WTC11 (cell line): ENCODE results near the gene IL1RAPL2. TPM values are rescaled to one million over a fixed set of nuclear protein-coding genes. Genes with fewer than 3 reads are reported as not detected.

ENCODE experiments used
- ATAC-seq: fragments of 200-7000 bp; cut with Tn5 transposase; 2 replicates; pipeline ENCODE4 v1.10.0; 2021; ENCODE audit warnings: mild to moderate bottlenecking, moderate library complexity
- CTCF ChIA-PET: fragments of 300-600 bp; sonication (Branson Sonifier 250); formaldehyde crosslinking; loops from one replicate; lab custom pipeline; 2021; ENCODE audit warnings: antibody characterized with exemption; lab: Charles Lee
- POLR2A ChIA-PET: fragments of 350-600 bp; sonication (Branson Sonifier 250); formaldehyde crosslinking; loops from one replicate; lab custom pipeline; 2021; ENCODE audit warnings: antibody characterized with exemption; lab: Charles Lee
- DNase-seq: peaks from one replicate; pipeline ENCODE4 v3.0.0; 2021; ENCODE audit warnings: low spot score
- H3K27ac Mint-ChIP-seq: 2 replicates; pipeline ENCODE4 v1.8.0; 2021; ENCODE audit warnings: mixed read lengths
- H3K27me3 Mint-ChIP-seq: 2 replicates; pipeline ENCODE4 v1.8.0; 2021; ENCODE audit warnings: low read depth, mild to moderate bottlenecking, moderate library complexity, mixed read lengths
- H3K36me3 Mint-ChIP-seq: 2 replicates; pipeline ENCODE4 v1.8.0; 2021; ENCODE audit warnings: mixed read lengths
- H3K4me1 Mint-ChIP-seq: 2 replicates; pipeline ENCODE4 v1.8.0; 2022; ENCODE audit warnings: mixed read lengths
- H3K4me3 Mint-ChIP-seq: 2 replicates; pipeline ENCODE4 v1.8.0; 2021; ENCODE audit warnings: mild to moderate bottlenecking, moderate library complexity, mixed read lengths
- H3K9me3 Mint-ChIP-seq: 2 replicates; pipeline ENCODE4 v1.8.0; 2021; ENCODE audit warnings: mixed read lengths
- ARID4B ChIP-seq: sonication (generic); formaldehyde crosslinking; IDR thresholded peaks from 2 replicates; pipeline ENCODE4 v1.8.0; 2023; ENCODE audit warnings: missing genetic modification reagents, mild to moderate bottlenecking, borderline replicate concordance
- ATF3 ChIP-seq: sonication (generic); formaldehyde crosslinking; conservative IDR thresholded peaks from 2 replicates; pipeline ENCODE4 v1.8.1; 2022; ENCODE audit warnings: mild to moderate bottlenecking, missing genetic modification reagents
- CBFB ChIP-seq: sonication (generic); formaldehyde crosslinking; IDR thresholded peaks from 2 replicates; pipeline ENCODE4 v1.8.1; 2022; ENCODE audit warnings: mild to moderate bottlenecking, low read depth, missing genetic modification reagents
- CDX4 ChIP-seq: fragments of 250-450 bp; sonication (Bioruptor Pico); IDR thresholded peaks from 2 replicates; pipeline ENCODE4 v1.9.0; 2021; ENCODE audit warnings: moderate library complexity, mild to moderate bottlenecking, inconsistent platforms, borderline replicate concordance
- CREB1 ChIP-seq: sonication (generic); formaldehyde crosslinking; IDR thresholded peaks from 2 replicates; pipeline ENCODE4 v1.8.0; 2023; ENCODE audit warnings: mild to moderate bottlenecking, missing genetic modification reagents
- E2F1 ChIP-seq: sonication (generic); formaldehyde crosslinking; IDR thresholded peaks from 2 replicates; pipeline ENCODE4 v1.8.0; 2022; ENCODE audit warnings: mild to moderate bottlenecking, missing genetic modification reagents
- ELF4 ChIP-seq: sonication (generic); formaldehyde crosslinking; IDR thresholded peaks from 2 replicates; pipeline ENCODE4 v1.8.1; 2022; ENCODE audit warnings: low read depth, mild to moderate bottlenecking, moderate library complexity, missing genetic modification reagents
- EMX1 ChIP-seq: fragments of 250-450 bp; sonication (Bioruptor Pico); IDR thresholded peaks from 2 replicates; pipeline ENCODE4 v1.8.0; 2021; ENCODE audit warnings: mild to moderate bottlenecking
- GTF2I ChIP-seq: fragments of 250-450 bp; sonication (Bioruptor Pico); conservative IDR thresholded peaks from 2 replicates; pipeline ENCODE4 v1.4.0; 2021; ENCODE audit warnings: mild to moderate bottlenecking
- HMGA2 ChIP-seq: fragments of 250-450 bp; sonication (Bioruptor Pico); IDR thresholded peaks from 2 replicates; pipeline ENCODE4 v1.4.0; 2021; ENCODE audit warnings: mild to moderate bottlenecking, moderate library complexity
- IRF1 ChIP-seq: sonication (generic); formaldehyde crosslinking; IDR thresholded peaks from 2 replicates; pipeline ENCODE4 v1.8.0; 2023; ENCODE audit warnings: missing genetic modification reagents
- JUN ChIP-seq: sonication (generic); formaldehyde crosslinking; IDR thresholded peaks from 2 replicates; pipeline ENCODE4 v1.8.0; 2023; ENCODE audit warnings: mild to moderate bottlenecking, missing genetic modification reagents
- MYBL2 ChIP-seq: sonication (generic); formaldehyde crosslinking; IDR thresholded peaks from 2 replicates; pipeline ENCODE4 v1.8.1; 2023; ENCODE audit warnings: mild to moderate bottlenecking, moderate library complexity, missing genetic modification reagents
- NR1H2 ChIP-seq: sonication (generic); formaldehyde crosslinking; IDR thresholded peaks from 2 replicates; pipeline ENCODE4 v1.9.0; 2021; ENCODE audit warnings: mild to moderate bottlenecking, moderate library complexity, missing genetic modification reagents
- PRRX2 ChIP-seq: fragments of 250-450 bp; sonication (Bioruptor Pico); IDR thresholded peaks from 2 replicates; pipeline ENCODE4 v1.8.0; 2021; ENCODE audit warnings: mild to moderate bottlenecking
- RORB ChIP-seq: fragments of 250-450 bp; sonication (Bioruptor Pico); IDR thresholded peaks from 2 replicates; pipeline ENCODE4 v1.9.0; 2021; ENCODE audit warnings: mild to moderate bottlenecking
- USF2 ChIP-seq: sonication (generic); formaldehyde crosslinking; IDR thresholded peaks from 2 replicates; pipeline ENCODE4 v1.8.1; 2023; ENCODE audit warnings: mild to moderate bottlenecking, missing genetic modification reagents, moderate library complexity
- ZBTB21 ChIP-seq: sonication (generic); formaldehyde crosslinking; IDR thresholded peaks from 2 replicates; pipeline ENCODE4 v1.8.1; 2023; ENCODE audit warnings: mild to moderate bottlenecking, missing genetic modification reagents, borderline replicate concordance
- ZNF138 ChIP-seq: sonication (generic); formaldehyde crosslinking; conservative IDR thresholded peaks from 2 replicates; pipeline ENCODE4 v1.8.1; 2022; ENCODE audit warnings: mild to moderate bottlenecking, moderate library complexity, missing genetic modification reagents
- ZNF232 ChIP-seq: sonication (generic); formaldehyde crosslinking; IDR thresholded peaks from 2 replicates; pipeline ENCODE4 v1.8.0; 2022; ENCODE audit warnings: mild to moderate bottlenecking, missing genetic modification reagents
- ZNF263 ChIP-seq: sonication (generic); formaldehyde crosslinking; IDR thresholded peaks from 2 replicates; pipeline ENCODE4 v1.8.1; 2022; ENCODE audit warnings: low read depth, mild to moderate bottlenecking, moderate library complexity, missing genetic modification reagents
- ZNF281 ChIP-seq: sonication (generic); formaldehyde crosslinking; IDR thresholded peaks from 2 replicates; pipeline ENCODE4 v1.8.0; 2023; ENCODE audit warnings: mild to moderate bottlenecking, missing genetic modification reagents
- total RNA-seq: library from RNA; stranded (reverse); gene quantifications from 3 replicates; pipeline ENCODE4 v1.2.3, GENCODE V29; 2021
- TF ChIP-seq, protein P1 (sequence below): sonication (generic); formaldehyde crosslinking; conservative IDR thresholded peaks from 2 replicates; pipeline ENCODE4 v1.8.1; 2023; ENCODE audit warnings: mild to moderate bottlenecking, low read depth, missing genetic modification reagents, moderate library complexity

The IL1RAPL2 gene
- total RNA-seq, 1 experiment from 2014 or later, result 0.09 TPM

- POLR2A ChIA-PET, result no interaction called here
- CTCF ChIA-PET, result no interaction called here
Observed at GRCh38 chrX:105307762-105308161, 741.8 kb downstream of the IL1RAPL2 start.

DNA sequence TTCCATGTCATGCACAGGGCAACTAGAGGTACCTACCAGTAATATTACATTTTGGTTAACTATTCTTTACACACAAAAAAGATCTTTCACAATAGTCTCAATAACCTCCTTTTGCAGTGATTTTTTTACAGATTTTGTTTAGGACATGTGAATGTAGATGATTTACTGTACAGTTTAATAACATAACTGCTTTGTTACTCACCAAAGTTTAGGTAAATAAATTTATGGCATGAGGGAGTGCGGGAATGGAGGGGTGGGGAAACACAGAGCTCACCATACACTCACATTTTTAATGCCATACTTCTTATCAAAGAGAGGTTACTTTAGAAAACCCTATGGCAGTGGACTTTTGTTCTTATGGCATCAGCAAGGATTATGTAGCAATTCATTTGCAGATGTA, 747.6 kb downstream of the IL1RAPL2 start:
- Mint-ChIP-seq H3K4me3 (no peak overlapping the region), H3K27me3 (no peaks in the 10 kb centered on the region), H3K27ac (no peak overlapping the region), H3K9me3 (no peaks in the 10 kb centered on the region), H3K36me3 (no peaks in the 10 kb centered on the region), H3K4me1 (no peaks in the 10 kb centered on the region)
- DNase-seq, result no peak
- ChIA-PET CTCF (no interaction called here), POLR2A (no interaction called here)
- no peak for ATAC-seq
- TF ChIP-seq, protein P1, sequence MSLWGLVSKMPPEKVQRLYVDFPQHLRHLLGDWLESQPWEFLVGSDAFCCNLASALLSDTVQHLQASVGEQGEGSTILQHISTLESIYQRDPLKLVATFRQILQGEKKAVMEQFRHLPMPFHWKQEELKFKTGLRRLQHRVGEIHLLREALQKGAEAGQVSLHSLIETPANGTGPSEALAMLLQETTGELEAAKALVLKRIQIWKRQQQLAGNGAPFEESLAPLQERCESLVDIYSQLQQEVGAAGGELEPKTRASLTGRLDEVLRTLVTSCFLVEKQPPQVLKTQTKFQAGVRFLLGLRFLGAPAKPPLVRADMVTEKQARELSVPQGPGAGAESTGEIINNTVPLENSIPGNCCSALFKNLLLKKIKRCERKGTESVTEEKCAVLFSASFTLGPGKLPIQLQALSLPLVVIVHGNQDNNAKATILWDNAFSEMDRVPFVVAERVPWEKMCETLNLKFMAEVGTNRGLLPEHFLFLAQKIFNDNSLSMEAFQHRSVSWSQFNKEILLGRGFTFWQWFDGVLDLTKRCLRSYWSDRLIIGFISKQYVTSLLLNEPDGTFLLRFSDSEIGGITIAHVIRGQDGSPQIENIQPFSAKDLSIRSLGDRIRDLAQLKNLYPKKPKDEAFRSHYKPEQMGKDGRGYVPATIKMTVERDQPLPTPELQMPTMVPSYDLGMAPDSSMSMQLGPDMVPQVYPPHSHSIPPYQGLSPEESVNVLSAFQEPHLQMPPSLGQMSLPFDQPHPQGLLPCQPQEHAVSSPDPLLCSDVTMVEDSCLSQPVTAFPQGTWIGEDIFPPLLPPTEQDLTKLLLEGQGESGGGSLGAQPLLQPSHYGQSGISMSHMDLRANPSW (CRISPR knock-in tag), result no peak
- TF ChIP-seq ZBTB21 (no peak), ATF3 (CRISPR knock-in tag) (no peak), PRRX2 (CRISPR knock-in tag) (no peak), ZNF263 (CRISPR knock-in tag) (no peak), ZNF138 (CRISPR knock-in tag) (no peak), ZNF281 (CRISPR knock-in tag) (no peak), ARID4B (CRISPR knock-in tag) (no peak), ELF4 (CRISPR knock-in tag) (no peak), EMX1 (CRISPR knock-in tag) (no peak), MYBL2 (CRISPR knock-in tag) (no peak)

More at GRCh38 chrX:105307762-105308161, 741.8 kb downstream of the IL1RAPL2 start:
- no peak overlapping the region for H3K27ac Mint-ChIP-seq
- ATAC-seq (no peak), DNase-seq (no peak)
- peaks cover 5% of the 10 kb centered on the region; the same call in 1 of the 2 replicates for H3K36me3 Mint-ChIP-seq
- H3K27me3 Mint-ChIP-seq, result no peaks in the 10 kb centered on the region
- peaks cover 5% of the 10 kb centered on the region for H3K4me1 Mint-ChIP-seq
- H3K9me3 Mint-ChIP-seq, result peaks cover 4% of the 10 kb centered on the region
- no peak overlapping the region for H3K4me3 Mint-ChIP-seq
- TF ChIP-seq CBFB (CRISPR knock-in tag) (no peak), ZNF232 (CRISPR knock-in tag) (no peak), GTF2I (no peak), JUN (CRISPR knock-in tag) (no peak), USF2 (CRISPR knock-in tag) (no peak), HMGA2 (CRISPR knock-in tag) (no peak), CDX4 (CRISPR knock-in tag) (no peak), RORB (CRISPR knock-in tag) (no peak), NR1H2 (no peak), CREB1 (CRISPR knock-in tag) (no peak), E2F1 (CRISPR knock-in tag) (no peak), IRF1 (CRISPR knock-in tag) (no peak)
- TF ChIP-seq, all 79 proteins: peak for 0
